Endothelial cell of umbilical vein (primary cell): ENCODE data around the gene CCDC187. TPM values are rescaled to one million over a fixed set of nuclear protein-coding genes. Genes with fewer than 3 reads are reported as not detected.

Experiments used
- Bru-seq: library from RNA; stranded (reverse); fragments of 400-500 nt; gene quantifications from one replicate; lab custom pipeline; 2021; lab: Mats Ljungman, UMichigan
- BruChase-seq, 2 experiments: library from RNA; stranded (reverse); fragments of 400-500 nt; gene quantifications; one replicate each; lab custom pipeline; 2021; lab: Mats Ljungman, UMichigan
- BruUV-seq: library from RNA; stranded (reverse); fragments of 400-500 nt; replicated peaks from 2 replicates; lab custom pipeline; 2021; lab: Mats Ljungman, UMichigan
- CTCF ChIA-PET: fragments of 300-600, 350-600 bp; sonication (Branson Sonifier 250); formaldehyde crosslinking; loops from one replicate; lab custom pipeline; 2021; ENCODE audit warnings: antibody characterized with exemption, inconsistent platforms; lab: Charles Lee
- POLR2A ChIA-PET: fragments of 300-600, 350-600 bp; sonication (Branson Sonifier 250); formaldehyde crosslinking; loops from one replicate; lab custom pipeline; 2021; ENCODE audit warnings: antibody characterized with exemption, inconsistent platforms; lab: Charles Lee
- DNase-seq: peaks from one replicate; pipeline ENCODE4 v3.0.0-alpha.2; 2011; ENCODE audit warnings: low read depth, low spot score
- FAIRE-seq: peaks from 2 replicates; lab custom pipeline; 2011; peaks lifted over from hg19 to GRCh38; lab: Jason Lieb, UNC
- H2AFZ ChIP-seq: 2 replicates; pipeline ENCODE4 v1.6.0; 2012; ENCODE audit warnings: low read depth, low read length, control low read depth, inconsistent platforms
- H3K27ac ChIP-seq: 2 replicates; pipeline ENCODE4 v1.5.1; 2011; ENCODE audit warnings: low read depth, mild to moderate bottlenecking, control low read depth, low read length, moderate library complexity; ENCODE audit not compliant: insufficient read depth
- H3K27me3 ChIP-seq, 2 experiments: 2 replicates each; pipeline versions ENCODE4 v1.6.0 to v1.6.1; 2011; ENCODE audit warnings: low read length in 2 of 2, mixed read lengths in 1 of 2; ENCODE audit not compliant: control insufficient read depth in 2 of 2, insufficient read depth in 2 of 2
- H3K36me3 ChIP-seq, 2 experiments: 2 replicates in 1 of 2; 3 replicates in 1 of 2; pipeline ENCODE4 v1.5.1; 2011; ENCODE audit warnings: low read length in 2 of 2, mild to moderate bottlenecking in 1 of 2, moderate library complexity in 1 of 2; ENCODE audit not compliant: control insufficient read depth in 2 of 2, insufficient read depth in 2 of 2; ENCODE audit errors: extremely low read depth in 1 of 2
- H3K4me1 ChIP-seq: 3 replicates; pipeline ENCODE4 v1.5.1; 2011; ENCODE audit warnings: mild to moderate bottlenecking, low read length; ENCODE audit not compliant: control insufficient read depth, insufficient read depth; ENCODE audit errors: extremely low read depth
- H3K4me2 ChIP-seq: 2 replicates; pipeline ENCODE4 v1.6.1; 2011; ENCODE audit warnings: low read length, control low read depth, mixed read lengths; ENCODE audit not compliant: insufficient read depth
- H3K4me3 ChIP-seq, 3 experiments: fragments of 200-600 bp in 1 of 3; sonication (generic), shearing (Covaris generic) in 1 of 3; replicated peaks in 1 of 3; 2 replicates each; pipeline ENCODE4 v1.5.1; 2011 to 2016; ENCODE audit warnings: control low read depth in 3 of 3, low read length in 3 of 3, mild to moderate bottlenecking in 2 of 3, inconsistent platforms in 1 of 3, low read depth in 1 of 3, moderate library complexity in 1 of 3; ENCODE audit not compliant: insufficient read depth in 1 of 3
- H3K79me2 ChIP-seq: 2 replicates; pipeline ENCODE4 v1.6.0; 2012; ENCODE audit warnings: low read length, inconsistent platforms; ENCODE audit not compliant: control insufficient read depth, insufficient read depth
- H3K9ac ChIP-seq: replicated peaks from 2 replicates; pipeline ENCODE3; 2011; ENCODE audit warnings: low read length, control low read depth; ENCODE audit not compliant: insufficient read depth; ENCODE audit errors: extremely low read depth
- H3K9me1 ChIP-seq: replicated peaks from 3 replicates; pipeline ENCODE4 v1.6.0; 2011; ENCODE audit warnings: mild to moderate bottlenecking, low read length; ENCODE audit not compliant: control insufficient read depth, insufficient read depth; ENCODE audit errors: extremely low read depth
- H3K9me3 ChIP-seq: replicated peaks from 2 replicates; pipeline ENCODE4 v1.5.1; 2012; ENCODE audit warnings: low read length, inconsistent platforms; ENCODE audit not compliant: control insufficient read depth, insufficient read depth
- H4K20me1 ChIP-seq: replicated peaks from 2 replicates; pipeline ENCODE3; 2011; ENCODE audit warnings: mild to moderate bottlenecking, low read length; ENCODE audit not compliant: control insufficient read depth, insufficient read depth; ENCODE audit errors: extremely low read depth
- EZH2 ChIP-seq: IDR thresholded peaks from 2 replicates; pipeline ENCODE4 v1.6.1; 2012; ENCODE audit warnings: borderline replicate concordance, low read depth, mild to moderate bottlenecking, moderate library complexity, low read length, inconsistent platforms; ENCODE audit not compliant: severe bottlenecking
- FOS ChIP-seq: IDR thresholded peaks from 2 replicates; pipeline ENCODE4 v1.6.1; 2011; ENCODE audit warnings: mild to moderate bottlenecking, low read length, moderate library complexity, borderline replicate concordance; ENCODE audit not compliant: insufficient read depth
- GATA2 ChIP-seq: IDR thresholded peaks from 2 replicates; pipeline ENCODE4 v1.7.0; 2011; ENCODE audit warnings: low read depth, mild to moderate bottlenecking, moderate library complexity, mixed read lengths, low read length; ENCODE audit not compliant: insufficient read length, insufficient read depth
- JUN ChIP-seq: IDR thresholded peaks from 2 replicates; pipeline ENCODE4 v1.6.1; 2011; ENCODE audit warnings: borderline replicate concordance, low read depth; ENCODE audit not compliant: insufficient read length, insufficient read depth
- POLR2A ChIP-seq: IDR thresholded peaks from 2 replicates; pipeline ENCODE4 v1.6.1; 2012; ENCODE audit warnings: low read depth, mild to moderate bottlenecking, control low read depth, low read length
- POLR2AphosphoS5 ChIP-seq: IDR thresholded peaks from 2 replicates; pipeline ENCODE4 v1.6.1; 2012; ENCODE audit warnings: low read depth, mild to moderate bottlenecking, control low read depth, low read length, moderate library complexity; ENCODE audit not compliant: insufficient read depth
- dilution Hi-C: fragments of 300-500 bp; cut with MboI; formaldehyde crosslinking; loops from one replicate; pipeline ENCODE4 v1.15.0; 2019; ENCODE audit warnings: low sequenced_read_pairs; ENCODE audit not compliant: extremely low pct_ligation_motif_present
- intact Hi-C: fragments of 100-400 bp; cut with micrococcal nuclease; formaldehyde crosslinking; loops from one replicate; pipeline ENCODE4 v1.10.0; 2022
- long read RNA-seq: library from polyadenylated mRNA; stranded (forward); transcript quantifications from one replicate; pipeline ENCODE4 v2.0.0, GENCODE V29; 2021
- polyA minus RNA-seq, 3 experiments: library from RNA; depleted of rRNA, polyadenylated mRNA; stranded (reverse); fragments of >200 nt; gene quantifications; 1 replicate in 1 of 3; 2 replicates in 2 of 3; pipeline ENCODE4 v1.2.3, GENCODE V29; 2011
- polyA plus RNA-seq, 4 experiments: library from polyadenylated mRNA; depleted of rRNA in 3 of 4; stranded (reverse) in 3 of 4; unstranded in 1 of 4; fragments of >200 nt; gene quantifications; 2 replicates each; pipeline versions ENCODE4 v1.2.1 to v1.2.3, GENCODE V29; 2011 to 2012; ENCODE audit warnings: missing spikeins in 1 of 4
- total RNA-seq: library from RNA; stranded (reverse); gene quantifications from 2 replicates; pipeline ENCODE4 v1.2.3, GENCODE V29; 2021
- TF ChIP-seq, protein P1 (sequence below): IDR thresholded peaks from 2 replicates; pipeline ENCODE4 v1.6.1; 2011; ENCODE audit not compliant: insufficient read depth, insufficient read length

Gene CCDC187
- total RNA-seq (not detected in 2 replicates), polyA plus RNA-seq (not detected in 2 replicates), polyA minus RNA-seq (not detected in 2 replicates), Bru-seq, nascent RNA (not detected), BruChase-seq, experiment 1, labeled RNA remaining after a 6-hour chase (percentile 2 among the genes with signal in this experiment), BruChase-seq, experiment 2, labeled RNA remaining after a 2-hour chase (not detected)
- not detected in 2 replicates for polyA plus RNA-seq (2011; cell fraction: cytosol; rRNA removed)
- polyA plus RNA-seq (2011; cell fraction: nucleus; rRNA removed): not detected in 2 replicates
- polyA plus RNA-seq (2012): not detected in 2 replicates
- polyA minus RNA-seq (2011; cell fraction: cytosol; rRNA and poly(A)+ RNA removed): 0.41 TPM
- not detected in 2 replicates for polyA minus RNA-seq (2011; cell fraction: nucleus; rRNA and poly(A)+ RNA removed)
- long read RNA-seq: 0 reads

GRCh38 chr9:136303825-136304416 lies at the start of gene CCDC187:
Gene CCDC187, minus strand, starts transcription at chr9:136304094. Its CDS starts 264 bp downstream, at chr9:136303830.
- no peaks in the 10 kb centered on the region for H3K79me2 ChIP-seq
- no peaks in the 10 kb centered on the region for H3K4me1 ChIP-seq
- H3K9me3 ChIP-seq: no peaks in the 10 kb centered on the region
- H3K27ac ChIP-seq: no peak within 1 kb of the TSS
- H3K9me1 ChIP-seq: no peaks in the 10 kb centered on the region
- TF ChIP-seq JUN: no peak
- H3K9ac ChIP-seq: no peak within 1 kb of the TSS
- BruUV-seq: no TSS peak
- no peak for DNase-seq
- no peak for FAIRE-seq
- no peak within 1 kb of the TSS for H3K4me3 ChIP-seq
- no peak within 1 kb of the TSS for H3K4me2 ChIP-seq
- H3K36me3 ChIP-seq: no peaks in the 10 kb centered on the region
- H2AFZ ChIP-seq: no peak within 1 kb of the TSS
- ChIA-PET CTCF (interaction anchor here (1.2 kb wide), 1 partner anchor 9 kb away, joined by 4 read pairs; no protein-coding TSS in a partner anchor), POLR2A (no interaction called here)
- H3K27me3 ChIP-seq: no peaks in the 10 kb centered on the region
- intact Hi-C loops: no loop called here
- dilution Hi-C loops: no loop called here
- no peaks in the 10 kb centered on the region for H4K20me1 ChIP-seq

GRCh38 chr9:136353088-136353487 lies 49.2 kb upstream of the CCDC187 start:
- H4K20me1 ChIP-seq: no peaks in the 10 kb centered on the region
- no peaks in the 10 kb centered on the region for H3K9me1 ChIP-seq
- no TSS peak for BruUV-seq
- dilution Hi-C loops: no loop called here
- H3K4me2 ChIP-seq: no peak overlapping the region
- H2AFZ ChIP-seq: no peak overlapping the region
- no peak overlapping the region for H3K27ac ChIP-seq
- ChIA-PET CTCF (no interaction called here), POLR2A (no interaction called here)
- H3K4me3 ChIP-seq: no peak overlapping the region
- H3K79me2 ChIP-seq: no peaks in the 10 kb centered on the region
- H3K27me3 ChIP-seq: no peaks in the 10 kb centered on the region
- intact Hi-C loops: no loop called here
- FAIRE-seq: no peak
- DNase-seq: no peak
- no peak overlapping the region for H3K9ac ChIP-seq
- TF ChIP-seq POLR2A: no peak
- no peak for TF ChIP-seq JUN
- TF ChIP-seq EZH2: no peak
- TF ChIP-seq, protein P1, sequence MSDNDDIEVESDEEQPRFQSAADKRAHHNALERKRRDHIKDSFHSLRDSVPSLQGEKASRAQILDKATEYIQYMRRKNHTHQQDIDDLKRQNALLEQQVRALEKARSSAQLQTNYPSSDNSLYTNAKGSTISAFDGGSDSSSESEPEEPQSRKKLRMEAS: no peak
- TF ChIP-seq FOS: no peak
- TF ChIP-seq POLR2AphosphoS5: no peak
- TF ChIP-seq GATA2: no peak
- H3K9me3 ChIP-seq: no peaks in the 10 kb centered on the region
- H3K4me1 ChIP-seq: no peaks in the 10 kb centered on the region
- H3K36me3 ChIP-seq: peaks cover 0 to 5% of the 10 kb centered on the region in 2 experiments
